ENCODE results near the gene PSKH1.
"Not testable (repeated sequence)": the region's sequence is repeated elsewhere in the genome, so short reads cannot be mapped to it uniquely, and the experiment has no call there.

Gene PSKH1

GRCh38 chr16:67964477-67965131, 71.5 kb downstream of the PSKH1 start:
- DNase-seq, result no peak

GRCh38 chr16:67965668-67966548, 72.9 kb downstream of the PSKH1 start:
- DNase-seq, result no peak

GRCh38 chr16:67966549-67967182, 73.6 kb downstream of the PSKH1 start:
- no peak for DNase-seq

- DNase-seq, result no peak
Measured at GRCh38 chr16:67967183-67967957, 74.3 kb downstream of the PSKH1 start.

- DNase-seq, result no peak
Measured at GRCh38 chr16:67967958-67968399, 74.9 kb downstream of the PSKH1 start.

- DNase-seq, result peak; percentile 37
Measured at GRCh38 chr16:67968400-67969253, 75.6 kb downstream of the PSKH1 start, which contains the start of gene SLC12A4. TSS of gene SLC12A4 (minus strand) at chr16:67968637. CDS start at chr16:67968553, 84 bp downstream.

GRCh38 chr16:67969254-67970039, 76.4 kb downstream of the PSKH1 start:
- DNase-seq, result no peak

DNA sequence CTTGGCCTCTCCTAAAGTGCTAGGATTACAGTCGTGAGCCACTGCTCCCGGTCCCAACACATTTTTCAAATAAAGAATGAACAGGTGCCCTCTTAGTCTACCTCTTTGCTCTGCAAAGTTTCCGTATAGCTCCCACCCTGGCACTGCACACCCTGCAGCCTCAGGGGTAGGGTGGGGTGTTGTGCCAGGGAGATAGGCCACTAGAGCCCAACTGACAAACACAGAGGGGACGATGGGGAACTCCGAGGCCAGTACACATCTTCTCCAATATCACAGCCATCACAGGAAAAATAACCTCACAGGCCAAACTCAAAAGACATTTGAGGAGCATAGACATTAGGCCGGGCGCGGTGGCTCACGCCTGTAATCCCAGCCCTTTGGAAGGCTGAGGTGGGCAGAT, 78.1 kb downstream of the PSKH1 start:
- no peak for DNase-seq

DNA sequence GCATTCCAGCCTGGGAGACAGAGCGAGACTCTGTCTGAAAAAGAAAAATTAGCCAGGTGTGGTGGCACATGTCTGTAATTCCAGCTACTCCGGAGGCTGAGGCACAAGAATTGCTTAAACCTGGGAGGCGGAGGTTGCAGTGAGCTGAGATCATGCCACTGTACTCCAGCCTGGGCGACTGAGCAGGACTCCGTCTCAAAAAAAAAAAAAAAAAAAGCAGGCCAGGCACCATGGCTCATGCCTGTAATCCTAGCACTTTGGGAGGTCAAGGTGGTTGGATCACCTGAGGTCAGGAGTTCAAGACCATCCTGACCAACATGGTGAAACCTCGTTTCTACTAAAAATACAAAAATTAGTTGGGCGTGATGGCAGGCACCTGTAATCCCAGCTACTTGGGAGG, 79.2 kb downstream of the PSKH1 start:
- not testable (repeated sequence) for DNase-seq

- no peak for DNase-seq
Measured at GRCh38 chr16:67975321-67976105, 82.5 kb downstream of the PSKH1 start.

GRCh38 chr16:67976205-67976604, 83.2 kb downstream of the PSKH1 start:
- no peak for DNase-seq

- no peak for DNase-seq
Measured at GRCh38 chr16:67977005-67977404, 84.0 kb downstream of the PSKH1 start.

- no peak for DNase-seq
Measured at GRCh38 chr16:67977469-67978227, 84.6 kb downstream of the PSKH1 start.

Measured in GOT3 (cell line).